GM21786 (cell line): ENCODE data around the gene BCL7B.
"Not testable (repeated sequence)": the region's sequence is repeated elsewhere in the genome, so short reads cannot be mapped to it uniquely, and the experiment has no call there.

Source experiments
- ATAC-seq: cut with Tn5 transposase; IDR thresholded peaks from one replicate; pipeline ENCODE4 v1.9.1; 2021; ENCODE audit not compliant: unreplicated experiment

The BCL7B gene

DNA sequence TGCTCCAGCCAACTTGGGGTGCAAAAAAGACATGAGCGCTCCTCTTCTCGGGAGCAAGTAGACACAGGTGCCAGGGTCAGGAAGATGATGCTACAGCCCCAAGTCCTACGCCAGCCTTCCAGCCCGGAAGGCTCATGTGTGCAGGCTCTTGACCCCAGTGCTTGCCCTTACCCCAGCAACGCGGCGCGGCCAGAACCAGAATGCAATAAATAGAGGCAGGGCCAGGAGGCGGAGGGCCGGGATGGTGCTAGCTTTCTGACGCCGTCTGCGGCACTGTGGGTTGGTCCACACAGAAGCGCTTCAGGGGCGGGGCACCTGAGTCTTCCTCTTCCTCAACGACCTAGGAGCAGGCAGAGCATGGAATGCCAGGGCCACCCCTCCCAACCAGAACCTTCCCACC is 20.4 kb downstream of the BCL7B start:
- ATAC-seq = no peak

DNA sequence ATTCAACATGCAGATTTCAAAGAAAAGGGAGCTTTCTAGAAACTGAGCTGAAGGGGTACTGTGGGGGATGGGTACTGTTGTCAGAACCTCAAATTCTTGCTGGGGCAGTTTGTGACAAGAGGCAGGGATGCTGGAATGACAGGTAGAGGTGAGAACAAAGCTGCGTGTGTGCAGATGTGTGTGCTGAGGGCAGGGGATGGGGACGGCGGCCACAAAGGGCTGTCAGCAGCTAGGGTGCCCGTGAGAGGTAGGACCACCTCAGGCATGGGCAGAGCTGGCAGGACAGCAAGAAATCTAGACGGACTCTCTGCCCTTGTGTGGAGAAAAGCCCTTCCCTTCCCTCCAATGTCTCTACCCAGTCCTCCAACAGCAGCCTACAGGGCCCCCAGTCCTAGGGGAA is 21.0 kb downstream of the BCL7B start:
- no peak for ATAC-seq

DNA sequence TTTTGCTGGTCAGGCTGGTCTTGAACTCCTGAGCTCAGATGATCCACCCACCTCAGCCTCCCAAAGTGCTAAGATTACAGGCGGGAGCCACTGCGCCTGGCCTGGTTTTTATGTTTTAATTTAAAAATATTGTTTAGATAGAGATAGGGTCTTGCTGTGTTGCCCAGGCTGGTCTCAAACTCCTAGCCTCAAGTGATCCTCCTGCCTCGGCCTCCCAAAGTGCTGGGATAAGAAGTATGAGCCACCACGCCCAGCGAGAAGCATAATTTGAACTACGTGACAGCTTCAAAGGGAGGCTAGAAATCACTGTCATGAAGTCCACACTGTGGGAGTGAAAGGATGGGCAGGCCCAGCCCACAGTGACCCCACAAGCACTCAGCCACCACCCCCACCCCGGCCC is 21.6 kb downstream of the BCL7B start:
- not testable (repeated sequence) for ATAC-seq

DNA sequence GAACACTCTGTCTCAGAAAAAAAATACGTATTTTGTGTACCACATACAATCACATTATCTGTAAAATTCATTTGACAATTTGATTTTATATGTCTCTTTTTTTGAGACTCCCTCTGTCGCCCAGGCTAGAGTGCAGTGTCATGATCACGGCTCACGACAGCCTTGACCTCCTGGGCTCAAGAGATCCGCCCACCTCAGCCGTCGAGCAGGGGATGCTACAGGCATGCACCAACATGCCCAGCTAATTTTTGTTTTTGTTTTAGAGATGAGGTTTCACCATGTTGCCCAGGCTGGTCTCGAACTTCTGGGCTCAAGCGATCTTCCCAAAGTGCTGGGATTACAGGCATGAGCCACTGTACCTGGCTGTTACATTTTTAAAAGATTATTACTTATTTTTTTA is 23.7 kb downstream of the BCL7B start:
- no peak for ATAC-seq

DNA sequence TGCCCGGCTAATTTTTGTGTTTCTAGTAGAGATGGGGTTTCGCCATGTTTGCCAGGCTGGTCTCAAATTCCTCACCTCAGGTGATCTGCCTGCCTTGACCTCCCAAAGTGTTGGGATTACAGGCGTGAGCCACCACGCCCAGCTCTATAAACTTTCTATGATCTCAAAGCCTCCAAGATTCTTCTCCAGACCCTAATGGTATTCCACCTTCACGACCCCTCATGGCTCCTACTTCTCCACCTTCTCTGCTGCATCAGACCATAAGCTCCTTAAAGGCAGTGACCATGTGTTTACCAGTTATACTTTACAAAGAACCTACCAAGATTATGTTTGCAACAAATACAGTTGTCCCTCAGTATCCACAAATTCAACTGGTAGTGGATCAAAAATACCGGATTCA is 25.3 kb downstream of the BCL7B start:
- ATAC-seq = no peak

DNA sequence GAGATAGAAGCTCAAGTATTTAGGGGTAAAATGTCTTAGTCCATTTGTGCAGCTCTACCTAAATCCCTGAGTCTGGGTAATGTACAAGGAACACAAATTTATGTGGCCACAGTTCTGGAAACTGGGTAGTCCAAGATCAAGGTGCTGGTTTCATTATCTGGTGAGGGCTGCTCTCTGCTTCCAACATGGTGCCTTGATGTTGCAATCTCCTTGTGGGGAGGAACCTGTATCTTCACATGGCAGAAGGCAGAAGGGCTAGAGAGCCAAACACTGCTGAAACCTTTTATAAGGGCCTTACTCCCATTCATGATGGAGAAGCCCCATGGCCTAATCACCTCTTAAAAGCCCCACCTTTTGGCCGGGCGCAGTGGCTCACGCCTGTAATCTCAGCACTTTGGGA is 26.7 kb downstream of the BCL7B start:
- ATAC-seq = no peak

DNA sequence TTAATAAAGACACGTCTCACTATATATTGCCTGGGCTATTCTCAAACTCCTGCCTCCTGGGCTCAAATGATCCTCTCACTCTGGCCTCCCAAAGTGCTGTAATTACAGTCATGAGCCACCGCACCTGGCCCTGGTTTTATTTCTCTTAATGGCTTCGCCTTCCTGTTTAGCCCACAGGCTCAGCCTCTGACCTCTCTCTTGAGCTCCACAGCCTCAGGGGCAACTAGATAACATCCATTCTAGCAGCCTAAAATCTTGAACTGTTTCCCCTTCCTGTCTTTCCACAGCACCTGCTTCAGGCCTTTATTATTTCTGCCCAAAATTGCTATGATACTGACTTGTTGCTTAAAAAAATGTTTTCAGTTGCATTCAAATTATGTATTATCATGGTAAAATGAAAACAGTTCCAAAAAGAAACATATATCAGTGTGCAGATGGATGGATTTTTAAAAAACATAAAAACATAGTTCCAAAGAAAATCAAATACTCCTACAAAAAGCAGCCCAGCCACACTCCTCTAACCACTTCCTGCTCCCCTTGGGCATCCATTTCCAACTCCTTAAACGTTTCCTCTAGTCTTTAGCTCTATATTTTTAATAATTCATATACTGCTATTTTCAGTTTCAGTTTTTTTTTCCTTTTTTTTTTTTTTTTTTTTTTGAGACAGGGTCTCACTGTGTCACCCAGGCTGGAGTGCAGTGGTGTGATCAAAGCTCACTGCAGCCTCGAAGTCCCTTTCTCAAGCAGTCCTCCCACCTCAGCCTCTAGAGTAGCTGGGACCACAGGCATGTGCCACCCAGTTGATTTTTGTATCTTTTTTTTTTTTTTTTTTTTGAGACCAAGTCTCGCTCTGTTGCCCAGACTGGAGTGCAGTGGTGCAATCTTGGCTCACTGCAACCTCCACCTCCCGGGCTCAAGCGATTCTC is 30.3 kb downstream of the BCL7B start:
- ATAC-seq = no peak

DNA sequence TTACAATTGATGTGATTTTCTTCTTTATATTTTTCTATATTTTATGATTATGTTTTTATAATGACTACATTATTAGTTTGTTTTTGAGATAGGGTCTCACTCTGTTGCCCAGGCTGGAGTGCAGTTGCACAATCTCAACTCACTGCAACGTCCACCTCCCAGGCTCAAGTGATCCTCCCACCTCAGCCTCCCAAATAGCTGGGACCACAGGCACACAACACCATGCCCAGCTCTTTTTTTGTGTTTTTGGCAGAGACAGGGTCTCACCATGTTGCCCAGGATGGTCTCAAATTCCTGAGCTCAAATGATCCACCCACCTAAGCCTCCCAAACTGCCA is 31.4 kb downstream of the BCL7B start:
- ATAC-seq = not testable (repeated sequence)

DNA sequence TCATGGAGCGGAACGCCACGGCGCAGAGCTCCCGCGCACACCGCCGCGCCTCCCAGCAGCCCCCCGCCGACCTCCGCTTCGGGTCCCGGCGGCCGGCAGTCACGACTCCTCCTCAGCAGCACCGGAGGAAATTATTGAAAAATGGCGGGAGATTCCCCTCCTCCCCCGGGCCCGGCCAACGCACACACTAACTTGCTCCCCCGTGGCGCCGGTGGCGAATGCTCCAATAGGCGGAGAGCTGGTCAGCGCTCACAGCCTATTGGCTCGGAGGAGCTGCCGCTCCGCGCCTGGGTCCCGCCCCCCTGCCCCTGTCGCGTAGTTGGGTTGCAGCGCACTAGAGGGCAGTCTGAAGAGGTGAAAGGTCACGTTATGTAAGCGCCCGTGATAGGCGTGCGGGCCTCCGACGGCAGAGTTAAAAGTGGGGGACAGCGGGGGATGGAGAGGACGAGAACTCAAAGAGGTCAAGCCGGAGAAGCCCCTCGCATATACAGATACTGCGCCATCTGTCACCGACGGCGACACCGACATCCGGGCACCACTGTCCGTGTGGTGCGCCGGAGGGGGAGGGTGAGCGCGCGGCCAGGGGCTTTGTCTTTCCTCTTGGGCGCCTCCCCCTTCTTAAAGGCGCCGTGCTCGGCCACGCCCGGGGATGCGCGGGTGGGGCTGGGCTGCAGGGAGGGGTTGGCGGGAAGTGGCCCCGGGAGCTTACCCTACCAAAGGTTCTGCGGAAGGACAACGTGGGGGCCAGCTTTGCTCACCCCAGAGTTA is 35.2 kb downstream of the BCL7B start, which contains the start of gene BAZ1B:
TSS of gene BAZ1B (minus strand) at position 189 of the 768 bp plus-strand sequence. CDS start 360 bp downstream, outside the sequence.
- ATAC-seq = peak; percentile 85

DNA sequence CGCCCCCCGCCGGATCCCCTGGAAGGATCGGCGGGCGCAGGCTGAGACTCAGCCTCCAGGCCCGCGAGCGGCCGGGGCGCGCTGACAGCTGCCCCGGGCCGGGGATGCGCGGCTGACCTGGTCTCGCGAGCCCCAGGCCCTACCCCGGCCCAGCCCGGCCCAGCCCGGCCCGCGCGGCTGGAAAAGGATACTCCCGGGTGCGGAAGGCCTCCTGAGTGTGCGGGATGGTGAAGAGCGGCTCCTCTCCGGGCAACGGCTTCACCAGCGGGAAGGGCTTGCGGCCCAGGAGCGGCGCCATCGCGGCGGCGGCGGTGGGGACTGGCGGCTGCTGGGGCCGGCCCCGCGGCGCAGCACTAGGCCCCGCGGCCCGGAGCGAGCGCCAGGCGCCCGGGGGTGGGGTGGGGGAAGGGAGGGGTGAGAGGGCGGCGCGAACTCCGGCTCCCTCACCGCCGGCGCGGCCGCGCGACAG is 35.8 kb downstream of the BCL7B start:
- peak; percentile 28 for ATAC-seq

DNA sequence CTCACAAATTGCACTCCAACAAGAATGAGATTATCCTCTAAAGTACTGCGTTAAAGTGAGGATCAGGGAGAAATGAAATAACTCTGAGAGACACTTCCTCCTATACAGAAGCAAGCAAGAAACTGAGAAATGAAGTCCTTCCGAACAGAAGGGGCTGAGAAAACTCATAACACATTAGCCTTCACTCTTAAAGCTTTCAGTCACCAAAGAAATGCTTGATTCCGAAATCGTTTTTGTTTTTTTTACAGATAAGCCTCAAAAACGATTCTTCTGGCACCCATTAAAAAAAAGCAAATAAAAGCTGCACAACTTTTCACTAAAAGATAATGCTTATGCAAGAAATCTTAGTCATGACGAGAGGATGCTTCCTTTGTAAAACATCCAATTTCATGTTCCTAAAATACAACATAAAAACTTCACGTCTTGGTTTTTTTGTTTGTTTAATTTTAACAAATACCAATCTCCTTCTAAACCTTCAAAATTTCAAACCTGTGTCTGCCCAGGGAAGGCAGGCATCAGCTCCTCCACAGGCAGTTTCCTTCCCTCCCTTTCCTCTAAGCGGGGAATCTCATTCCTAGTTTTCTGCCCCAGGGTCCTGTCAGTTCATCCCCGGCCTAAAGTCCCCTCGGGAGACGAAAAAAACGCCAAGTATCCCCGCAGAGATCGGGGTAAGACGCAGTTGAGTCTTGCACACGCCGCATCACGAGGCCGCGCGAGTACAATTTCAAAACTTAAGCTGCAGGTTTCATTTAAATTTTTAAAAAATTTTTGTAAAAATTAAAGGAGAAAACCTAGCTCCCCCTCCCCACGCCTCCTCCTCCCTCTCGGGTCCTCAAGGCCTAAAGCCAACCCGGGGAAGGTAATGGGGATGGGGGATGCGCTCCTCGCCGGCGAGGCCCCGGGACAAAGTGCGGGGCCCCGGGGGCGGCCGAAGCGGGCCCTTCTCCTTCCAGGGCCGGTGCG is 36.5 kb downstream of the BCL7B start:
- no peak for ATAC-seq

DNA sequence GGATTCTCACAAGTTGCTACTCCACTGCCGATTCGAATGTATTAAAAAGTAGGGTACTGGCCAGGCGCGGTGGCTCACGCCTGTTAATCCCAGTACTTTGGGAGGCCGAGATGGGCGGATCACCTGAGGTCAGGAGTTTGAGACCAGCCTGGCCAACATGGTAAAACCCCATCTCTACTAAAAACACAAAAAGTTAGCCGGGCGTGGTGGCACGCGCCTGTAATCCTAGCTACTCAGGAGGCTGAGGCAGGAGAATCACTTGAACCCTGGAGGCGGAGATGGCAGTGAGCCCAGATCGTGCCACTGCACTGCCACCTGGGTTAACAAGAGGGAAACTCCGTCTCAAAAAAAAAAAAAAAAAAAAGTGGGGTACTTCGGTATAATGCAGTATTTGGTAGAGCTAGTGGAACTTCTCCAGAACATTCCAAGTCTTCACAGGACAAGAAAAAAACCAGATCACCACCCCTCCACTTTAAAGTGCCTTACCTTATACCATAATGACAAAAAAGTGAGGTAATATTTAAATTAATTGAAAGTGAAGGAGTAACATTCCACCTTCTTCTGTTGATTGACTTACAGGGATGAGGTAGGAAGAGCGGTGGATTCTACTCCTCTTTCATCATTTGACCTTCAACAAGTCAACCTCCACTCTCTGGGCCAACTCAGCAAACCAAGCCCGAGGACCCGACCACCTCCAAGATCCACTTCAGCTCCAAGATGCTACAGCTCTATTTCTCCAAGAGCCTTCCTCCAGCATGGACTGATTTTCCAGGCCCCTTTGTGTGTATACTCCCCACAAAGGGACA is 37.4 kb downstream of the BCL7B start:
- no peak for ATAC-seq

DNA sequence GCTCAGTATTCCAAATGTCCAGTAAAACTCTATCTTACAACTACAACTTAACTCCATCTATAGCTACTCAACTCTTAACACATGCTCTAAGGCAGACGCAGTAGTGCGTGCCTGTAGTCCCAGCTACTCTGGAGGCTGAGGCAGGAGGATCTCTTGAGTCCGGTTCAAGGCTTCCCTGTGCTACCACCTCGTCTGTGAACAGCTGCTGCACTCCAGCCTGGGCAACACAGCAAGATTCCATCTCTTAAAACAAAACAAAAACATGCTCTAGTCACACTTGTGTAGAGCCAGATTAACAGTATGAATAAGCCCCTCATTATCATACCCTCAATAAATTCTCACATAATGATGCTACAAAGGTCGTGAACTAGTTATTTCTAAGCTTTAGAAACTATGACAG is 39.0 kb downstream of the BCL7B start:
- ATAC-seq = no peak

DNA sequence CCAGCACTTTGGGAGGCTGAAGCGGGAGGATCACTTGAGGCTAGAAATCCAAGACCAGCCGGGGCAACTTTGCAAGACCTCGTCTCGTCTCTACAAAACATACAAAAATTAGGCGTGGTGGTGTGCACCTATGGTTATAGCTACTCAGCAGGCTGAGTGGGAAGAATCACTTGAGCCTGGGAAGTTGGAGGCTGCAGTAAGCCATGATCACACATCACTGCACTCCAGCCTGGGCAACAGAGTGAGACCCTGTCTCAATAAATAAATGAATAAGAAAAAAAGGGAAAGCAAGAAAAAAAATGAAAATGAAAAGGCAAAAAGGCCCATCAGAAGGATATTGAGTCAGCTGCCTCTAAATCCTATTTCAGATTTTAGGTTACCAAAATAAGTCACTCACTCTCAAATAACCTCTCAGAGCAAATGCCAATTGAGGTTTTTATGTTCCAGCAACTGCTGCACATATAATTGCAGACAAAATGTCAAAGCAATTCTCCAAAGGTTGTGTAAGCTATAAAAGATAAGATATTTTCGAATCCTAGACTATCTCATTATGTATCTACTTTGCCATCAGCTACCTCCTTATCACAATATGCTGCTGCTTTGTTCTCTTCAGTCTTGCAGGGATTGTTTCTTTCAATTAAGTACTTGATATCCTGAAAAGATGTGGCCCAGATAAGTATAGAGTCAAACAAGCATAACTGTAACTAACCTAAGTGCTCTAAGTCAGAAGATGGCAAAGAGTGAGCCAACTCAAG is 40.1 kb downstream of the BCL7B start:
- no peak for ATAC-seq

DNA sequence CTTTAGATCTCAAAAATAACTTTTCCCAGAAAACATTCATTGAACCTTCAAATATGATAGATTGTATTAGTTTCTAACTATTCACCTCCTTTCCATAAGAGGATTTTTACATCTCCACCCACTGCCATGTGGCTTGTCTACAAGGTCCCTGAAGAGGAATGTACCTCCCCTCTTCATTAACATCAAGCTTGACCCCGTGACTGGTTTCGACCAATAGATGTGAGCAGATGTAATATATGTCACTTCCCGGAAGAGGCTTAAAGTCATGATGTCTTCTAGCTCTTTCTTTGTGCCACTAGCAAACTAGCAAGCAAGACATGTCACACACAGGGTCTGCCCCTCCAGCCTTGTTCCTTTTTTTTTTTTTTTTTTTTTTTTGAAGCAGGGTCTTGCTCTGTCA is 42.3 kb downstream of the BCL7B start:
- no peak for ATAC-seq

DNA sequence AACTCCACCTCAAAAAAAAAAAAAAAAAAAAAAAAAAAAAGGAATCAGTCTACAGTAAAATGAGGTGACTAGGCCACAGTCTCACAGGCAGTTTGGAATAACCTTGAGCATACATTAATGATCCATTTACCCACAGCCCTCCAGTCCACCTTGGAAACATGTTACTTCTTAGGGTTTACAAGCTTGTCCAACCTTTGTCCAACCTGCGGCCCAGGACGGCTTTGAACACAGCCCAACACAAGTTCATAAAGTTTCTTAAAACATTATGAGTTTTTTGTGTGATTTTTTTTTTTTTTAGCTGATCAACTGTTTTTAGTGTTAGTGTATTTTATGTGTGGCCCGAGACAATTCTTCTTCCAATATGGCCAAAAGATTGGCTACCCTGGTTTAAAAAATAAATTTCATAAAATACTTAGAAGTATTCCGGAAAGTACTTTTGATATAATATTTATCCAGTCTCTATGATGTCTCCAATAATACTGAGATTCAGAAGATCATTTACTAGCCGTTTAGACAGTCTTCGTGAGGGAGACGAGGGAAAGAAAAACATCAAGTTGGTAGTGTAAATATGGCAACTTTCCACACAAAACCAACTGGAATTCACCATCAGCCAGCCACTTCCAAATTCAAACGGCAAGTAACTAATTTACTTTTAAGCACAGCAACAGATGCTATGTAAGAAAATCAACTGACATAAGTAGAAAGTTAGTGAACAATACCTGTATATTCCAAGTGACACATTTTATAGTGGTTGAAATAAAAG is 45.3 kb downstream of the BCL7B start:
- ATAC-seq = no peak

DNA sequence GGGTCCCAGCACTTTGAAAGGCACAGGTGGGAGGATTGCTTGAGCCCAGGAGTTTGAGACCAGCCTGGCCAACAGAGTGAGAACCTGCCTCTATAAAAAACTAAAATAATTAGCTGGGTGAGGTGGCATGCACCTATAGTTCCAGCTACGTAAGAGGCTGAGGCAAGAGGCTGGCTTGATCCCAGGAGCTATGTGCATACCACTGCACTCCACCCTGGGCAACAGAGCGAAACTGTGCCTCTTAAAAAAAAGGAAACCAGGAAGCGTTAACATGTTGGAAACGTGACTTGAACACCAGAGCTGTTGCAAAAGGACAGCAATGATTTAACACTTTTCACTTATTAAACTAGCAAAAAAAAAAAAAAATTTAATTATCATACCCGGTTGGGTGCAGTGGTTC is 48.0 kb downstream of the BCL7B start:
- ATAC-seq = no peak

DNA sequence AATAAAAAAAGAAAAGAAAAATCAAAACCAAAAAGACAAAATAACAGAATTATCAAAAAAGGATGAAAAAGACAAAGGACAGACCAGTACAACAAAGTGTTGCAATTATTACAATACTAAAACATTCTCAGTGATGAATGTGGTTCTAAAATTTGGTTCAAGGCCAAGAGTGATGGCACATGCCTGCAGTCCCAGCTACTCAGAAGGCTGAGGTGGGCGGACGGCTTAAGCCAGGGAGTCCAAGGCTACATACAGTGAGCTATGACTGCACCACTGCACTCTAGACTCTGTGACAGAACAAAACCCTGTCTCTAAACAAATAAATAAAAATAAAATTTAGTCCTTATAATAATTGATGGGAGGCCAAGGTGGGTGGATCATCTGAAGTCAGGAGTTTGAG is 49.9 kb downstream of the BCL7B start:
- ATAC-seq = no peak

DNA sequence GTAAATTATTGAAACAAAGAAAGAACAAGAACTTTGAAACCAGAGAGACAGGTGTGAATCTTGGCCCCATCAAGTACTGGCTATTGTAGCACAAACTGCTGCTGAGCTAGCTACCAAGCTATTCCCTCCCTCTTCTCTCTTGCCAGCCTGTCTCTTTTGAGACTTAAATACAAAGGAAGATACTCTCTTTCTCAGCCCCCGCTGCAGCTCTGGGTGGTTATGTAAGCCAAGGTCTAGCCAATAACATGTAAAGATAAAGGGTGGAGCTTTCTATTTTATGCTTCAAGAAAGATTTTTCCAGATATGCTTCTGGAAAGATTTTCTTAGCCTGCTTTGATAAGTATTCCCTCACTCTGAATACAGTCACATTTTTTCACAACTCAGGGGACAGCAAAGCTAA is 52.6 kb downstream of the BCL7B start:
- ATAC-seq = no peak
